ENCODE data around the gene PGA5. TPM values are rescaled to one million over a fixed set of nuclear protein-coding genes. Genes with fewer than 3 reads are reported as not detected.

PGA5 gene
- total and polyA plus RNA-seq, 3 experiments from 2014 or later: not detected

- H3K27me3 ChIP-seq (ENCODE audit: insufficient read depth, low read length, poor library complexity, severe bottlenecking): no peaks in the 10 kb centered on the region
- Mint-ChIP-seq H3K9me3 (no peaks in the 10 kb centered on the region), H3K27ac (no peak overlapping the region), H3K4me3 (no peak overlapping the region), H3K36me3 (no peaks in the 10 kb centered on the region), H3K27me3 (peaks cover 0 to 4% of the 10 kb centered on the region in 2 donors), H3K4me1 (no peaks in the 10 kb centered on the region)
- ChIA-PET POLR2A (no interaction called here), CTCF (no interaction called here)
- H3K4me3 ChIP-seq (ENCODE audit: low read length): no peak overlapping the region
- no peaks in the 10 kb centered on the region for H3K36me3 ChIP-seq (ENCODE audit: insufficient read depth, low read length)
- no peaks in the 10 kb centered on the region for H3K9me3 ChIP-seq (ENCODE audit: low read length)
- DNase-seq: no peak
- no peak overlapping the region for H3K27ac ChIP-seq (ENCODE audit: low read depth, low read length)
- no peaks in the 10 kb centered on the region for H3K4me1 ChIP-seq (ENCODE audit: insufficient read depth, low read length)
Observed at GRCh38 chr11:61277186-61278000, 36.4 kb downstream of the PGA5 start.

GRCh38 chr11:61278001-61278470 is 37.1 kb downstream of the PGA5 start:
- Histone ChIP-seq H3K4me1 (ENCODE audit: insufficient read depth, low read length) (no peaks in the 10 kb centered on the region), H3K9me3 (ENCODE audit: low read length) (no peaks in the 10 kb centered on the region), H3K4me3 (ENCODE audit: low read length) (no peak overlapping the region), H3K36me3 (ENCODE audit: insufficient read depth, low read length) (no peaks in the 10 kb centered on the region), H3K27me3 (ENCODE audit: insufficient read depth, low read length, poor library complexity, severe bottlenecking) (no peaks in the 10 kb centered on the region), H3K27ac (ENCODE audit: low read depth, low read length) (no peak overlapping the region)
- DNase-seq: no peak
- ChIA-PET POLR2A (no interaction called here), CTCF (no interaction called here)
- Mint-ChIP-seq H3K9me3 (no peaks in the 10 kb centered on the region), H3K27ac (no peak overlapping the region), H3K27me3 (peaks cover 0 to 4% of the 10 kb centered on the region in 2 donors), H3K4me3 (no peak overlapping the region), H3K4me1 (no peaks in the 10 kb centered on the region), H3K36me3 (no peaks in the 10 kb centered on the region)

GRCh38 chr11:61279934-61280659 is 39.1 kb downstream of the PGA5 start:
- Mint-ChIP-seq H3K4me1 (no peaks in the 10 kb centered on the region), H3K4me3 (no peak overlapping the region), H3K36me3 (no peaks in the 10 kb centered on the region), H3K27ac (no peak overlapping the region), H3K27me3 (no peaks in the 10 kb centered on the region), H3K9me3 (no peaks in the 10 kb centered on the region)
- POLR2A ChIA-PET: no interaction called here
- H3K27ac ChIP-seq (ENCODE audit: low read depth, low read length): no peak overlapping the region
- no peak overlapping the region for H3K4me3 ChIP-seq (ENCODE audit: low read length)
- no peaks in the 10 kb centered on the region for H3K36me3 ChIP-seq (ENCODE audit: insufficient read depth, low read length)
- CTCF ChIA-PET: no interaction called here
- no peaks in the 10 kb centered on the region for H3K27me3 ChIP-seq (ENCODE audit: insufficient read depth, low read length, poor library complexity, severe bottlenecking)
- DNase-seq: no peak
- H3K4me1 ChIP-seq (ENCODE audit: insufficient read depth, low read length): no peaks in the 10 kb centered on the region
- H3K9me3 ChIP-seq (ENCODE audit: low read length): no peaks in the 10 kb centered on the region

- H3K27ac Mint-ChIP-seq: no peak overlapping the region
- H3K4me1 Mint-ChIP-seq: no peaks in the 10 kb centered on the region
- Histone ChIP-seq H3K27ac (ENCODE audit: low read depth, low read length) (no peak overlapping the region), H3K36me3 (ENCODE audit: insufficient read depth, low read length) (no peaks in the 10 kb centered on the region), H3K4me1 (ENCODE audit: insufficient read depth, low read length) (no peaks in the 10 kb centered on the region), H3K4me3 (ENCODE audit: low read length) (no peak overlapping the region), H3K9me3 (ENCODE audit: low read length) (no peaks in the 10 kb centered on the region), H3K27me3 (ENCODE audit: insufficient read depth, low read length, poor library complexity, severe bottlenecking) (no peaks in the 10 kb centered on the region)
- H3K27me3 Mint-ChIP-seq: no peaks in the 10 kb centered on the region
- no peak overlapping the region for H3K4me3 Mint-ChIP-seq
- DNase-seq: no peak
- CTCF ChIA-PET: no interaction called here
- POLR2A ChIA-PET: no interaction called here
- H3K9me3 Mint-ChIP-seq: no peaks in the 10 kb centered on the region
- H3K36me3 Mint-ChIP-seq: no peaks in the 10 kb centered on the region
Observed at GRCh38 chr11:61280883-61281580, 40.1 kb downstream of the PGA5 start.

- Histone ChIP-seq H3K4me1 (ENCODE audit: insufficient read depth, low read length) (no peaks in the 10 kb centered on the region), H3K9me3 (ENCODE audit: low read length) (no peaks in the 10 kb centered on the region), H3K27me3 (ENCODE audit: insufficient read depth, low read length, poor library complexity, severe bottlenecking) (no peaks in the 10 kb centered on the region), H3K36me3 (ENCODE audit: insufficient read depth, low read length) (no peaks in the 10 kb centered on the region), H3K27ac (ENCODE audit: low read depth, low read length) (no peak overlapping the region), H3K4me3 (ENCODE audit: low read length) (no peak overlapping the region)
- H3K4me1 Mint-ChIP-seq: no peaks in the 10 kb centered on the region
- H3K4me3 Mint-ChIP-seq: no peak overlapping the region
- H3K27ac Mint-ChIP-seq: no peak overlapping the region
- POLR2A ChIA-PET: no interaction called here
- no peak for DNase-seq
- H3K9me3 Mint-ChIP-seq: no peaks in the 10 kb centered on the region
- CTCF ChIA-PET: no interaction called here
- no peaks in the 10 kb centered on the region for H3K27me3 Mint-ChIP-seq
- no peaks in the 10 kb centered on the region for H3K36me3 Mint-ChIP-seq
Observed at GRCh38 chr11:61281581-61282250, 40.7 kb downstream of the PGA5 start.

GRCh38 chr11:61283613-61284012 is 42.6 kb downstream of the PGA5 start:
- ChIA-PET POLR2A (no interaction called here), CTCF (no interaction called here)
- no peak overlapping the region for H3K4me3 ChIP-seq (ENCODE audit: low read length)
- no peaks in the 10 kb centered on the region for H3K4me1 ChIP-seq (ENCODE audit: insufficient read depth, low read length)
- Mint-ChIP-seq H3K27ac (no peak overlapping the region), H3K27me3 (no peaks in the 10 kb centered on the region), H3K36me3 (no peaks in the 10 kb centered on the region), H3K4me1 (no peaks in the 10 kb centered on the region), H3K9me3 (no peaks in the 10 kb centered on the region), H3K4me3 (no peak overlapping the region)
- no peaks in the 10 kb centered on the region for H3K36me3 ChIP-seq (ENCODE audit: insufficient read depth, low read length)
- no peaks in the 10 kb centered on the region for H3K27me3 ChIP-seq (ENCODE audit: insufficient read depth, low read length, poor library complexity, severe bottlenecking)
- no peaks in the 10 kb centered on the region for H3K9me3 ChIP-seq (ENCODE audit: low read length)
- DNase-seq: no peak
- H3K27ac ChIP-seq (ENCODE audit: low read depth, low read length): no peak overlapping the region

- Mint-ChIP-seq H3K27ac (no peak overlapping the region), H3K27me3 (peaks cover 4 to 11% of the 10 kb centered on the region in 2 donors), H3K4me1 (no peaks in the 10 kb centered on the region), H3K36me3 (no peaks in the 10 kb centered on the region), H3K4me3 (no peak overlapping the region), H3K9me3 (no peaks in the 10 kb centered on the region)
- no peaks in the 10 kb centered on the region for H3K36me3 ChIP-seq (ENCODE audit: insufficient read depth, low read length)
- ChIA-PET CTCF (no interaction called here), POLR2A (no interaction called here)
- no peaks in the 10 kb centered on the region for H3K4me1 ChIP-seq (ENCODE audit: insufficient read depth, low read length)
- no peaks in the 10 kb centered on the region for H3K9me3 ChIP-seq (ENCODE audit: low read length)
- no peaks in the 10 kb centered on the region for H3K27me3 ChIP-seq (ENCODE audit: insufficient read depth, low read length, poor library complexity, severe bottlenecking)
- no peak overlapping the region for H3K4me3 ChIP-seq (ENCODE audit: low read length)
- peak overlapping the region; percentile 54 for H3K27ac ChIP-seq (ENCODE audit: low read depth, low read length)
- DNase-seq: no peak
Observed at GRCh38 chr11:61287338-61287977, 46.5 kb downstream of the PGA5 start.
